HCT116 (cell line): Measurements from ENCODE around the gene AKR1A1. TPM values are rescaled to one million over a fixed set of nuclear protein-coding genes. Genes with fewer than 3 reads are reported as not detected.

ENCODE experiments used
- ATAC-seq: fragments of 200-7000 bp; cut with Tn5 transposase; 2 replicates; pipeline ENCODE4 v1.9.1; 2020; ENCODE audit warnings: mild to moderate bottlenecking, moderate library complexity
- BruUV-seq: library from RNA; stranded (reverse); fragments of 400-500 nt; replicated peaks from 2 replicates; lab custom pipeline; 2021; lab: Mats Ljungman, UMichigan
- CTCF ChIA-PET: fragments of 300-600 bp; sonication (Branson Sonifier 250); formaldehyde crosslinking; loops from one replicate; lab custom pipeline; 2021; ENCODE audit warnings: antibody characterized with exemption; lab: Charles Lee
- POLR2A ChIA-PET: fragments of 300-600, 350-600 bp; sonication (Branson Sonifier 250); formaldehyde crosslinking; loops from one replicate; lab custom pipeline; 2021; ENCODE audit warnings: antibody characterized with exemption; lab: Charles Lee
- RAD21 ChIA-PET, 2 experiments: fragments of 300-600 bp; sonication (Branson Sonifier 250); formaldehyde crosslinking; loops; one replicate each; lab custom pipeline; 2023; ENCODE audit warnings: low total read pairs in 2 of 2; ENCODE audit not compliant: uncharacterized antibody in 2 of 2, unreplicated experiment in 2 of 2, low non-redundant PET in 1 of 2; lab: Charles Lee
- DNase-seq: peaks from one replicate; pipeline ENCODE4 v3.0.0-alpha.2; 2010; ENCODE audit warnings: low read depth, low spot score
- H2AFZ ChIP-seq: fragments of 200-600 bp; shearing (Covaris generic), sonication (generic); 2 replicates; pipeline ENCODE4 v1.6.1; 2017; ENCODE audit warnings: low read depth, mixed run types, mixed read lengths, antibody characterized with exemption, low read length; ENCODE audit not compliant: poor library complexity, severe bottlenecking
- H3K27ac ChIP-seq: 2 replicates; pipeline ENCODE4 v1.5.1; 2012; ENCODE audit warnings: low read depth, low read length
- H3K27me3 ChIP-seq: fragments of 200-600 bp; sonication (generic); 2 replicates; pipeline ENCODE4 v1.6.1; 2016; ENCODE audit warnings: mixed run types, low read length, mixed read lengths; ENCODE audit not compliant: insufficient read depth
- H3K36me3 ChIP-seq, 2 experiments: fragments of 200-500 bp in 1 of 2; fragments of 200-600 bp in 1 of 2; sonication (Bioruptor generic) in 1 of 2; sonication (generic) in 1 of 2; 2 replicates each; pipeline versions ENCODE4 v1.5.1 to v1.6.1; 2014 to 2016; ENCODE audit warnings: low read length in 2 of 2, inconsistent platforms in 1 of 2, mixed read lengths in 1 of 2, mixed run types in 1 of 2; ENCODE audit not compliant: insufficient read depth in 2 of 2, control insufficient read depth in 1 of 2
- H3K4me1 ChIP-seq, 2 experiments: fragments of 200-600 bp in 1 of 2; sonication (generic) in 1 of 2; 2 replicates each; pipeline versions ENCODE4 v1.5.1 to v1.6.1; 2012 to 2017; ENCODE audit warnings: low read length in 2 of 2, inconsistent platforms in 1 of 2, mild to moderate bottlenecking in 1 of 2, mixed read lengths in 1 of 2, mixed run types in 1 of 2, moderate library complexity in 1 of 2; ENCODE audit not compliant: insufficient read depth in 2 of 2, control insufficient read depth in 1 of 2
- H3K4me2 ChIP-seq: fragments of 200-600 bp; sonication (generic); 2 replicates; pipeline ENCODE4 v1.6.1; 2017; ENCODE audit warnings: mixed run types, low read length, mixed read lengths
- H3K4me3 ChIP-seq, 2 experiments: fragments of 200-600 bp in 1 of 2; sonication (generic) in 1 of 2; replicated peaks in 1 of 2; 2 replicates each; pipeline ENCODE4 v1.5.1; 2011 to 2016; ENCODE audit warnings: low read length in 2 of 2, control low read depth in 1 of 2, low read depth in 1 of 2, mild to moderate bottlenecking in 1 of 2, mixed read lengths in 1 of 2, mixed run types in 1 of 2
- H3K79me2 ChIP-seq: fragments of 200-600 bp; sonication (generic); 2 replicates; pipeline ENCODE4 v1.6.1; 2017; ENCODE audit warnings: mild to moderate bottlenecking, mixed run types, low read length, moderate library complexity, mixed read lengths; ENCODE audit not compliant: insufficient read depth
- H3K9ac ChIP-seq: fragments of 200-600 bp; sonication (generic); 2 replicates; pipeline ENCODE4 v1.6.1; 2016; ENCODE audit warnings: low read length, mixed read lengths
- H3K9me2 ChIP-seq: fragments of 200-600 bp; sonication (generic), shearing (Covaris generic); 2 replicates; pipeline ENCODE4 v1.6.1; 2017; ENCODE audit warnings: mixed run types, mild to moderate bottlenecking, moderate library complexity; ENCODE audit not compliant: insufficient read depth
- H3K9me3 ChIP-seq, 2 experiments: fragments of 200-500 bp in 1 of 2; fragments of 200-600 bp in 1 of 2; sonication (Bioruptor generic) in 1 of 2; sonication (generic) in 1 of 2; 2 replicates each; pipeline ENCODE4 v1.6.1; 2014 to 2017; ENCODE audit warnings: low read length in 2 of 2, mixed read lengths in 2 of 2, inconsistent platforms in 1 of 2, low read depth in 1 of 2, mild to moderate bottlenecking in 1 of 2, mixed run types in 1 of 2, moderate library complexity in 1 of 2; ENCODE audit not compliant: control insufficient read depth in 1 of 2, insufficient read depth in 1 of 2
- H4K20me1 ChIP-seq: fragments of 200-600 bp; sonication (generic), shearing (Covaris generic); 2 replicates; pipeline ENCODE4 v1.6.1; 2017; ENCODE audit warnings: mixed run types, mild to moderate bottlenecking, moderate library complexity; ENCODE audit not compliant: insufficient read depth
- CBX3 ChIP-seq: IDR thresholded peaks from 2 replicates; pipeline ENCODE4 v1.6.1; 2012; ENCODE audit warnings: low read depth
- CEBPB ChIP-seq: IDR thresholded peaks from 2 replicates; pipeline ENCODE4 v1.6.1; 2012; ENCODE audit warnings: low read depth
- CTCF ChIP-seq, 3 experiments: fragments of 200-600 bp in 1 of 3; sonication (generic) in 1 of 3; IDR thresholded peaks in 2 of 3; conservative IDR thresholded peaks in 1 of 3; 2 replicates each; pipeline ENCODE4 v1.5.1; 2012 to 2017; ENCODE audit warnings: low read depth in 2 of 3, low read length in 2 of 3, antibody characterized with exemption in 1 of 3, borderline replicate concordance in 1 of 3, control low read depth in 1 of 3, mild to moderate bottlenecking in 1 of 3, mixed read lengths in 1 of 3, mixed run types in 1 of 3, moderate library complexity in 1 of 3; ENCODE audit not compliant: insufficient read depth in 1 of 3
- EGR1 ChIP-seq: IDR thresholded peaks from 2 replicates; pipeline ENCODE4 v1.6.1; 2012; ENCODE audit warnings: low read depth
- EZH2phosphoT487 ChIP-seq: fragments of 200-600 bp; IDR thresholded peaks from 2 replicates; pipeline ENCODE4 v1.6.1; 2018; ENCODE audit warnings: antibody characterized with exemption, borderline replicate concordance
- FOSL1 ChIP-seq: IDR thresholded peaks from 2 replicates; pipeline ENCODE4 v1.6.1; 2012; ENCODE audit warnings: low read depth
- JUND ChIP-seq: IDR thresholded peaks from 2 replicates; pipeline ENCODE4 v1.6.1; 2012
- MAX ChIP-seq: IDR thresholded peaks from 2 replicates; pipeline ENCODE4 v1.6.1; 2012
- POLR2A ChIP-seq: IDR thresholded peaks from 2 replicates; pipeline ENCODE4 v1.7.0; 2011; ENCODE audit warnings: borderline replicate concordance; ENCODE audit not compliant: insufficient read depth, insufficient read length; ENCODE audit errors: extremely low read depth
- RAD21 ChIP-seq: IDR thresholded peaks from 2 replicates; pipeline ENCODE4 v1.6.1; 2012; ENCODE audit warnings: low read depth, mild to moderate bottlenecking
- SIN3A ChIP-seq: IDR thresholded peaks from 2 replicates; pipeline ENCODE4 v1.6.1; 2012; ENCODE audit warnings: low read depth
- SP1 ChIP-seq: IDR thresholded peaks from 2 replicates; pipeline ENCODE4 v1.6.1; 2012; ENCODE audit warnings: low read depth
- SRF ChIP-seq: IDR thresholded peaks from 2 replicates; pipeline ENCODE4 v1.6.1; 2012; ENCODE audit warnings: low read depth
- TCF7L2 ChIP-seq: IDR thresholded peaks from 2 replicates; pipeline ENCODE4 v1.7.0; 2011; ENCODE audit warnings: borderline replicate concordance, inconsistent platforms; ENCODE audit not compliant: insufficient read depth, insufficient read length; ENCODE audit errors: extremely low read depth
- YY1 ChIP-seq: IDR thresholded peaks from 2 replicates; pipeline ENCODE4 v1.6.1; 2011; ENCODE audit warnings: low read length, low read depth, moderate library complexity, mild to moderate bottlenecking; ENCODE audit not compliant: insufficient replicate concordance; ENCODE audit errors: extremely low read depth
- ZBTB33 ChIP-seq: IDR thresholded peaks from 2 replicates; pipeline ENCODE4 v1.6.1; 2011; ENCODE audit warnings: mild to moderate bottlenecking, low read length, moderate library complexity; ENCODE audit not compliant: insufficient replicate concordance; ENCODE audit errors: extremely low read depth
- ZFX ChIP-seq: fragments of 450-650 bp; IDR thresholded peaks from 2 replicates; pipeline ENCODE4 v1.6.1; 2017
- ZNF274 ChIP-seq: fragments of 200-500 bp; sonication (Bioruptor generic); IDR thresholded peaks from 2 replicates; pipeline ENCODE4 v1.6.1; 2014; ENCODE audit warnings: mild to moderate bottlenecking, low read depth, low read length, inconsistent platforms
- intact Hi-C: fragments of 100-400 bp; cut with micrococcal nuclease; formaldehyde crosslinking; loops from 2 replicates; pipeline ENCODE4 v1.10.0; 2022
- total RNA-seq: library from RNA; stranded (reverse); gene quantifications from one replicate; pipeline ENCODE4 v1.2.1, GENCODE V29; 2021; ENCODE audit not compliant: unreplicated experiment

AKR1A1 gene
- total RNA-seq, 1 experiment from 2014 or later, result 199 TPM

- Histone ChIP-seq H2AFZ (no peak overlapping the region), H3K36me3 (peaks cover 0 to 17% of the 10 kb centered on the region in 2 experiments; a peak in 1 of 4 replicates), H3K27ac (peak overlapping the region; percentile 87), H3K79me2 (peaks cover 55% of the 10 kb centered on the region), H3K9ac (peak overlapping the region; percentile 99), H4K20me1 (peaks cover 25% of the 10 kb centered on the region; the same call in 1 of the 2 replicates)
- ATAC-seq (peak; percentile 58), DNase-seq (peak; percentile 72)
- RAD21 ChIA-PET, result interaction anchor here in 1 of 2 experiments (0.6 kb wide), 1 partner anchor 281 kb away, joined by 7 read pairs; no protein-coding TSS in a partner anchor
- intact Hi-C loops, result loop anchor here (10.0 kb wide), 1 partner anchor 300 kb away; no protein-coding TSS in a partner anchor
- TF ChIP-seq CEBPB (no peak), ZBTB33 (no peak), SP1 (no peak; the same call in 1 of the 2 replicates), YY1 (peak; percentile 70), CTCF (IDR thresholded peaks at IDR 0.05 in 2 of 3, conservative IDR thresholded peaks at IDR 0.05 in 1 of 3; ENCODE audit: borderline replicate concordance in 1 of 3, insufficient read depth in 1 of 3, low read depth in 2 of 3, low read length in 2 of 3) (no peak), POLR2A (no peak), ZNF274 (no peak), SRF (no peak), EGR1 (no peak; the same call in 1 of the 2 replicates), RAD21 (peak; percentile 29; the same call in 1 of the 2 replicates), JUND (no peak), MAX (peak; percentile 78), ZFX (no peak), TCF7L2 (no peak), EZH2phosphoT487 (no peak), FOSL1 (no peak), CBX3 (no peak), SIN3A (peak; percentile 66; the same call in 1 of the 2 replicates)
- TF ChIP-seq, all 23 proteins: peak for 4
- Histone ChIP-seq H3K4me1 (peaks cover 10 to 19% of the 10 kb centered on the region in 2 experiments), H3K27me3 (no peaks in the 10 kb centered on the region), H3K4me2 (peak overlapping the region; percentile 98), H3K4me3 (peak overlapping the region; percentile 98 to 99), H3K9me3 (no peaks in the 10 kb centered on the region), H3K9me2 (no peaks in the 10 kb centered on the region)
- ChIA-PET CTCF (no interaction called here), POLR2A (interaction anchor here (1.1 to 1.2 kb wide), 4 partner anchors 9 to 308 kb away, joined by 3 to 4 read pairs (median 3); no protein-coding TSS in a partner anchor)
- TSS peak; percentile 64 for BruUV-seq
These were observed 33.9 kb downstream of the AKR1A1 start for GRCh38 chr1:45584351-45585109.
